Right lobe of liver (tissue), 4 donors: ENCODE data around the gene MYADML2.

Experiments used
- CTCF ChIP-seq, 4 donors: fragments of 200-600 bp in 3 of 4; fragments of 450-650 bp in 1 of 4; IDR thresholded peaks; one replicate each; pipeline versions ENCODE4 v1.5.1 to v1.8.0; 2016 to 2022; ENCODE audit warnings: antibody characterized with exemption in 4 of 4, mild to moderate bottlenecking in 2 of 4
- POLR2A ChIP-seq: fragments of 450-650 bp; IDR thresholded peaks from one replicate; pipeline ENCODE4 v1.6.1; 2017; ENCODE audit warnings: antibody characterized with exemption, mild to moderate bottlenecking
- donor health status: DM: no; HTN: no; CAD: no.
- donor health status: DM: no; HTN: no; CAD: no.
- donor health status: DM: no; HTN: yes; CAD: no.

- TF ChIP-seq POLR2A (no peak), CTCF (IDR thresholded peaks at IDR 0.05) (no peak)
These were observed 49.3 kb upstream of the MYADML2 start for GRCh38 chr17:81996232-81996756.
